K562 (cell line): Measurements from ENCODE around the gene TMEM126A. TPM values are rescaled to one million over a fixed set of nuclear protein-coding genes. Genes with fewer than 3 reads are reported as not detected.

Experiments
- FOXM1 ChIP-seq, 2 experiments: fragments of 450-650 bp in 1 of 2; sonication (generic) in 1 of 2; formaldehyde crosslinking in 1 of 2; IDR thresholded peaks; 2 replicates each; pipeline versions ENCODE4 v1.6.1 to v1.9.0; 2017 to 2022; ENCODE audit warnings: low read depth in 2 of 2, mild to moderate bottlenecking in 2 of 2, missing genetic modification reagents in 1 of 2, moderate library complexity in 1 of 2
- GTF2E2 ChIP-seq: fragments of 200-800 bp; sonication (Bioruptor generic); IDR thresholded peaks from 2 replicates; pipeline ENCODE4 v1.6.1; 2016; ENCODE audit warnings: missing genetic modification characterization, missing compliant biosample characterization
- GTF3C2 ChIP-seq: IDR thresholded peaks from 3 replicates; pipeline ENCODE4 v1.6.1; 2011; ENCODE audit warnings: borderline replicate concordance, mild to moderate bottlenecking, moderate library complexity; ENCODE audit not compliant: insufficient read length; ENCODE audit errors: extremely low read depth
- MED1 ChIP-seq: sonication (generic); formaldehyde crosslinking; IDR thresholded peaks from 2 replicates; pipeline ENCODE4 v1.8.1; 2023; ENCODE audit warnings: missing genetic modification reagents, borderline replicate concordance
- RB1 ChIP-seq: fragments of 450-650 bp; IDR thresholded peaks from 2 replicates; pipeline ENCODE4 v1.6.1; 2017; ENCODE audit warnings: low read depth, mild to moderate bottlenecking
- RBM14 ChIP-seq: fragments of 200-400 bp; formaldehyde crosslinking; IDR thresholded peaks from 2 replicates; pipeline ENCODE4 v1.6.1; 2018; ENCODE audit warnings: low read depth, mild to moderate bottlenecking, low read length, moderate library complexity, borderline replicate concordance; ENCODE audit not compliant: insufficient read depth
- TGIF2 ChIP-seq: sonication (generic); formaldehyde crosslinking; IDR thresholded peaks from 2 replicates; pipeline ENCODE4 v1.8.1; 2022; ENCODE audit warnings: mild to moderate bottlenecking, missing genetic modification reagents, moderate library complexity
- ZNF274 ChIP-seq: IDR thresholded peaks from 2 replicates; pipeline ENCODE4 v1.6.1; 2011; ENCODE audit warnings: low read depth, mild to moderate bottlenecking, low read length, moderate library complexity, borderline replicate concordance
- ZNF436 ChIP-seq: fragments of 250-450, 450-650 bp; sonication (Bioruptor Pico); formaldehyde crosslinking; IDR thresholded peaks from 2 replicates; pipeline ENCODE4 v1.7.0; 2020; ENCODE audit warnings: mild to moderate bottlenecking
- ZNF609 ChIP-seq: sonication (generic); formaldehyde crosslinking; IDR thresholded peaks from 2 replicates; pipeline ENCODE4 v1.8.1; 2023; ENCODE audit warnings: missing genetic modification reagents, mild to moderate bottlenecking, borderline replicate concordance
- ZNF699 ChIP-seq: fragments of 250-450 bp; sonication (Bioruptor Pico); IDR thresholded peaks from 2 replicates; pipeline ENCODE4 v1.8.0; 2021; ENCODE audit warnings: mild to moderate bottlenecking, moderate library complexity; ENCODE audit not compliant: insufficient replicate concordance
- ZNF707 ChIP-seq: fragments of 250-450 bp; sonication (Bioruptor Pico); conservative IDR thresholded peaks from 2 replicates; pipeline ENCODE4 v1.8.0; 2022; ENCODE audit warnings: inconsistent platforms, mild to moderate bottlenecking, moderate library complexity
- ZNF778 ChIP-seq: fragments of 450-650 bp; formaldehyde crosslinking; IDR thresholded peaks from 2 replicates; pipeline ENCODE4 v1.4.0; 2020; ENCODE audit warnings: mild to moderate bottlenecking, moderate library complexity
- ZNF780A ChIP-seq: fragments of 250-450 bp; sonication (Bioruptor Pico); IDR thresholded peaks from 2 replicates; pipeline ENCODE4 v1.5.0; 2021; ENCODE audit warnings: mild to moderate bottlenecking
- polyA plus RNA-seq, 8 experiments: library from polyadenylated mRNA; depleted of rRNA in 4 of 8; stranded (reverse) in 5 of 8; unstranded in 3 of 8; fragments of >200 nt; fragmentation: Nextera tagmentation in 2 of 8; fragmentation: Illumina TruSeq in 1 of 8; extraction: Ambion mirVana in 2 of 8; extraction: Trizol in 1 of 8; gene quantifications; 2 replicates each; pipeline versions ENCODE4 v1.2.1 to v1.2.3, GENCODE V29; 2011 to 2014; ENCODE audit warnings: inconsistent platforms in 1 of 8, missing spikeins in 1 of 8
- total RNA-seq, 7 experiments: library from RNA; depleted of rRNA in 6 of 7; stranded (reverse); fragments of >200 nt in 6 of 7; fragmentation: Illumina TruSeq in 2 of 7; extraction: Trizol in 2 of 7; gene quantifications; 2 replicates each; pipeline versions ENCODE4 v1.2.1 to v1.2.3, GENCODE V29; 2011 to 2021; ENCODE audit warnings: low replicate concordance in 1 of 7

The TMEM126A gene
- total and polyA plus RNA-seq, 9 of the 15 experiments (the other 6 are each of a cell fraction or from before 2014, with no cell fraction given), result 19.3 to 154 (median 56.3) TPM

GRCh38 chr11:85627998-85628770, 19.6 kb upstream of the TMEM126A start, which contains the start of gene TMEM126B (continued):
- TF ChIP-seq ZNF274 (no peak), ZNF699 (CRISPR knock-in tag) (no peak), ZNF707 (CRISPR knock-in tag) (no peak), TGIF2 (CRISPR knock-in tag) (no peak), GTF2E2 (tag) (peak; percentile 36; the same call in 1 of the 2 replicates), ZNF436 (CRISPR knock-in tag) (no peak), FOXM1 (IDR thresholded peaks at IDR 0.05; ENCODE audit: low read depth) (peak; percentile 71), FOXM1 (CRISPR knock-in tag; IDR thresholded peaks at IDR 0.05; ENCODE audit: low read depth) (no peak), ZNF609 (CRISPR knock-in tag) (no peak), ZNF778 (CRISPR knock-in tag) (no peak), GTF3C2 (no peak), RB1 (peak; percentile 91), RBM14 (no peak), ZNF780A (CRISPR knock-in tag) (no peak), MED1 (no peak)
